Fibroblast of pulmonary artery (primary cell): Measurements from ENCODE around the gene CCDC78.
"Not testable (repeated sequence)": the region's sequence is repeated elsewhere in the genome, so short reads cannot be mapped to it uniquely, and the experiment has no call there.

Source experiments
- DNase-seq: peaks from one replicate; pipeline ENCODE4 v3.0.0-alpha.2; 2010; ENCODE audit warnings: low read depth
- H3K4me3 ChIP-seq: replicated peaks from 2 replicates; pipeline ENCODE4 v1.5.1; 2011; ENCODE audit warnings: low read depth, mild to moderate bottlenecking, control low read depth, low read length, moderate library complexity
- TF ChIP-seq, protein P1 (sequence below): IDR thresholded peaks from 2 replicates; pipeline ENCODE4 v1.5.1; 2011; ENCODE audit warnings: mild to moderate bottlenecking, control low read depth, low read length, inconsistent platforms; ENCODE audit errors: missing control alignments

The CCDC78 gene

DNA sequence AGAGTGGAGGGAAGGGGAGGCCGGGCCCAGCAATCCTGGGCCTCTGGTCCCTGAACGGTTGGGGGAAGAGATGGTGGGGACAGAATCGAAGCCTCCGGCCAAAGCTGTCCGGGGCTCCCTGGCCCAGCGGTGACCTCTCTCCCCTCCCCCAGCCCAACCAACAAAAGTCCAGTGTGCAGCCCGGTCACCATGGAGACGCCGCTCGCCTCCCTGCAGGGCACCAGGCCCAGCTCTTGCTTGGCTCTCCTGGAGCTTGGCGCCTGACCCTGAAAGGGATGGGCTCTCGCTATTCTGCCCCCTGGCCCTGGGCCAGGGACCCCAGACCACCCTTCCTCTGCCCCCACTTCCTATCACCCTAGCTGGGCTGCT lies 10.1 kb downstream of the CCDC78 start:
- peak overlapping the region; percentile 54 for H3K4me3 ChIP-seq
- peak; percentile 46 for DNase-seq
- TF ChIP-seq, protein P1, sequence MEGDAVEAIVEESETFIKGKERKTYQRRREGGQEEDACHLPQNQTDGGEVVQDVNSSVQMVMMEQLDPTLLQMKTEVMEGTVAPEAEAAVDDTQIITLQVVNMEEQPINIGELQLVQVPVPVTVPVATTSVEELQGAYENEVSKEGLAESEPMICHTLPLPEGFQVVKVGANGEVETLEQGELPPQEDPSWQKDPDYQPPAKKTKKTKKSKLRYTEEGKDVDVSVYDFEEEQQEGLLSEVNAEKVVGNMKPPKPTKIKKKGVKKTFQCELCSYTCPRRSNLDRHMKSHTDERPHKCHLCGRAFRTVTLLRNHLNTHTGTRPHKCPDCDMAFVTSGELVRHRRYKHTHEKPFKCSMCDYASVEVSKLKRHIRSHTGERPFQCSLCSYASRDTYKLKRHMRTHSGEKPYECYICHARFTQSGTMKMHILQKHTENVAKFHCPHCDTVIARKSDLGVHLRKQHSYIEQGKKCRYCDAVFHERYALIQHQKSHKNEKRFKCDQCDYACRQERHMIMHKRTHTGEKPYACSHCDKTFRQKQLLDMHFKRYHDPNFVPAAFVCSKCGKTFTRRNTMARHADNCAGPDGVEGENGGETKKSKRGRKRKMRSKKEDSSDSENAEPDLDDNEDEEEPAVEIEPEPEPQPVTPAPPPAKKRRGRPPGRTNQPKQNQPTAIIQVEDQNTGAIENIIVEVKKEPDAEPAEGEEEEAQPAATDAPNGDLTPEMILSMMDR = no peak

DNA sequence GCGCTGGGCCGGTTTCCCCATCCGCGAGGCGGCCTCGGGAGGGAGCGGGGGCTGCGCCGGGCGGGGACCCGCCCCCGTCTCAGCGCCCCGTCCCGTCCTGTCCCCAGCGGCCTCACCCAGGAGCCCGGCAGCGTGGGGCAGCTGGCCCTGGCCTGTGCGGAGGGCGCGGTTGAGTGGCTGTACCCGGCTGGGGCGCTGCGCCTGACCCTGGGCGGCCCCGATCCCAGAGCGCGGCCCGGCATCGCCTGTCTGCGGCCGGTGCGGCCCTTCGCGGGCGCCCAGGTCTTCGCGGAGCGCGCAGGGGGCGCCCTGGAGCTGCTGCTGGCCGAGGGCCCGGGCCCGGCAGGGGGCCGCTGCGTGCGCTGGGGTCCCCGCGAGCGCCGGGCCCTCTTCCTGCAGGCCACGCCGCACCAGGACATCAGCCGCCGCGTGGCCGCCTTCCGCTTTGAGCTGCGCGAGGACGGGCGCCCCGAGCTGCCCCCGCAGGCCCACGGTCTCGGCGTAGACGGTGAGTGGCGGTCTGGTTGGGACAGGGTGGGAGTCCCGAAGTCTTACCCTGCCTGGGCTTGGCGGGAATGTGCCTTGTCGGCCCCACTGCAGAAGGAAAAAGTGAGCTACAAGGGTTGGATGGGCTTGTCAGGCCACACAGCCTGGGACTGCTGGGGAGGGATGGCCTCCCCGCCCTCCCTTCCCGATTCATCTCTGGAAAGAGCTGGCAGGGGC lies 10.6 kb downstream of the CCDC78 start:
- peak overlapping the region; percentile 54 for H3K4me3 ChIP-seq
- TF ChIP-seq, protein P1 = no peak
- DNase-seq = no peak

DNA sequence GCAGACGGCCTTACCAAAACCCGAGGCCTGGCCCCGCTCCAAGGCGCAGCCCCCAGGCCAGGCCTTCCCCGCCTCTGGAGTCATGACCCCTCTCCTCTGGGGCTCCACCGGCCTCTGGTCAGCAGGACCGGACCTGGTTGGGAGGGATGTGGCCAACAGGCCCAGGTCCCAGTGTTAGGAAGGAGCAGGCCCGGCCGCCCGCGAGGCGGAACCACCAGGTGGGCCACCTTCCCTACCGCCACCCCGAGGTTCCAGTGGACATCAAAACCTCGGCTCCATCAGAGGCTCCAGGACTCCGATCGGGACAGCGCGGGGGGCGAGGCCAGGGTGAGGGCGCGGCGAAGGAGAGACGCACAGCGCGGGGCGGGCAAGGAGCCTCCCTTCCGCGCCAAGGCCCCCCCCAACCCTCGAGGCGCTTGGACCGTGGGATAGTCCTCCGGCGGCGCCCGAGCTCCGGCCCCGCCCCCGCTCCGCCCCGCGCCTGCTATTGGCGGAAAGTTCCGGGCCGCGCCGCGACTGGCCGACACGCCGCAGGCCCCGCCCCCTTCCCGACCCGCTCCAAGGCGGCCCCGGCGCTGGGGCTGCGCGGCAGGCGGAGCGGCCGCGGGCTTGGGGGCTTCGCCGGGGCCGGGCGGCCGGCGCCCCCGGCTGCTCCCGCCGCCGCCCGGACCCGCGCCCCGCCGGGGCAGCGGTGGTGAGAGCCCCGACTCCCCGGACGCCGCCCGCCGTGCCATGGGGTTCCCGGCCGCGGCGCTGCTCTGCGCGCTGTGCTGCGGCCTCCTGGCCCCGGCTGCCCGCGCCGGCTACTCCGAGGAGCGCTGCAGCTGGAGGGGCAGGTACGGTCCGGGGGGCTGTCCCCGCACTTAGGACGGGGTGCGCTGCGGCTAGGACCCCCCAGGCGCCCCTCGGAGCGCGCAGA lies 11.4 kb downstream of the CCDC78 start, which contains the start of gene METRN:
METRN (plus strand) TSS at position 561 of the 919 bp plus-strand sequence; CDS start at position 733, 172 bp downstream.
- TF ChIP-seq, protein P1 = no peak
- H3K4me3 ChIP-seq = peak within 1 kb of the TSS; percentile 54
- peak; percentile 85 for DNase-seq

DNA sequence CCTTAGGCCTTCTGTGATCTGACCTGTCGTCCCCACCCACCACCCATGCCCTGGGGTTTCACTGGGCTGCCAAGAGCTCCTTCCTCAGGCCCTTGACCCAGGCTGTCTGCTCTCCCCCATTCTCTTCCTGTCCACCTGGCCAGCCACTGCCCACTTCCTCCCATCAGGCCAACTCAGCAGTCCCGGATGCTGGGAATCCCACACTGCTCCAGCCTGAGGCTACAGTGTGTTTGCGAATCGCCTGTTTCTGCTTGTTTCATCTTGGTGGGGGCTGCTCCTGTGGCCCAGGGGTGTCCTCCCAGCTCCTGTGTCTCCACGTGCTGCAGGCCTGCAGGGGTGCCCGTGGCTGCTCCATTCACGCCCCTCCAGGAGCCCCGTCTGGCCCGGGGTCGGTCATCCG lies 12.2 kb downstream of the CCDC78 start:
- DNase-seq = no peak
- H3K4me3 ChIP-seq = no peak overlapping the region
- TF ChIP-seq, protein P1 = no peak

DNA sequence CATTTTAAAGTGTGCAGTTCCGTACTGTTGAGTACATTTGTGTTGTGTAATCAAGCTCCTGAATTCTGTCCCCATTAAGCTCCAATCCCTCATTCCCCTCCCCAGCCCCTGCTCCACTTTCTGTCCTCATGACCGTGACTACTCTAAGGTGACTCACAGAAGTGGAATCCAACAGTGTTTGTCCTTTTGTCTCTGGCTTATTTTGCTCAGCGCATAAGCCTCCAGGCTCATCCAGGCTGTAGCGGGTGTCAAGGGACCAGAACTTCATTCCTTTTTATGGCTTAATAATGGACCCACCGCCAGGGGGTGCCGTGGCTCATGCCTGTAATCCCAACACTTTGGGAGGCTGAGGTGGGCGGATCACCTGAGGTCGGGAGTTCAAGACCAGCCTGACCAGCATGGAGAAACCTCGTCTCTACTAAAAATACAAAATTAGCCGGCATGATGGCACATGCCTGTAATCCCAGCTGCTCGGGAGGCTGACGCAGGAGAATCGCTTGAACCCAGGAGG lies 13.4 kb downstream of the CCDC78 start:
- TF ChIP-seq, protein P1 = peak; percentile 45
- peak; percentile 95 for DNase-seq
- H3K4me3 ChIP-seq = not testable (repeated sequence)

DNA sequence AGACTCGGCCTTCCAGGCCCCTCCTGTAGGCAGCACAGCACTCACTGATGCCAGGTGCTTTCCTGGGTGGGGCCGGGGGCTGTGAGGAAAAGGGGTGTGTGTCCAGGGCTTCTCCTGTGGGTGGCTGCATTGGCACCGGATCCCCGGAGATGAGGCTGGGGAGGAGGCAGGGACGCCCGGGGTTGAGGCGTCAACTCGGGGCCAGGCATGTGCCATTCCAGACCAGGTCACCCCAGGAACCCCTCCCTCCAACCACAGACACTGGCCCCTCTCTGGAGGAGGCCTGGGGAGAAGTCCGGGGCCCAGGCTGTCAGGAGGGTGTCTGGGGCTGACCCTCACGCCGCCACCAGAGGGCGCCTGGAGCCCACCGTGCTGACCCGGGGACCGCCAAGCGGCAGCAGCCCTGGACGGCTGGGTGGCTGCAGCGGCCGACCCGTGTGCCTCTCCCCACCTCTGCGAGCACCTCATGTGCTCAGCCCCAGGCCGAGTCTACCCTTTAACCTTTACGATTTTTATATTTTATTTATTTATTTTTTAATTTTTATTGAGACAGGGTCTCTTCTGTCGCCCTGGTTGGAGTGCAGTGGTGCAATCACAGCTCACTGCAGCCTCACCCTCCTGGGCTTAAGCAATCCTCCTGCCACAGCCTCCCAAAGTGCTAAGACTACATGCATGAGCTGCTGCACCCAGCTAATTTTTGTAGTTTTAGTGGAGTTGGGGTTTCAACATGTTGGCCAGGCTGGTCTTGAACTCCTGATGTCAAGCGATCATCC lies 14.5 kb downstream of the CCDC78 start:
- H3K4me3 ChIP-seq = no peak overlapping the region
- TF ChIP-seq, protein P1 = peak; percentile 69
- DNase-seq = peak; percentile 69
